Panc1 (cell line): Measurements from ENCODE around the gene KAT14. TPM values are rescaled to one million over a fixed set of nuclear protein-coding genes. Genes with fewer than 3 reads are reported as not detected.

Experiments
- ATAC-seq: fragments of 200-7000 bp; cut with Tn5 transposase; 2 replicates; pipeline ENCODE4 v1.9.1; 2020; ENCODE audit warnings: mild to moderate bottlenecking, moderate library complexity
- BruUV-seq: library from RNA; stranded (reverse); fragments of 400-500 nt; replicated peaks from 2 replicates; lab custom pipeline; 2021; lab: Mats Ljungman, UMichigan
- CTCF ChIA-PET: fragments of 300-600 bp; sonication (Branson Sonifier 250); formaldehyde crosslinking; loops from one replicate; lab custom pipeline; 2022; ENCODE audit warnings: antibody characterized with exemption; lab: Charles Lee
- POLR2A ChIA-PET: fragments of 300-600 bp; sonication (Branson Sonifier 250); formaldehyde crosslinking; loops from one replicate; lab custom pipeline; 2022; ENCODE audit warnings: antibody characterized with exemption; lab: Charles Lee
- DNase-seq: peaks from one replicate; pipeline ENCODE4 v3.0.0-alpha.2; 2010; ENCODE audit warnings: low read depth, low spot score
- H3K27ac ChIP-seq: 2 replicates; pipeline ENCODE4 v1.5.1; 2011; ENCODE audit warnings: mild to moderate bottlenecking, low read length, inconsistent platforms
- H3K27me3 ChIP-seq: fragments of 200-500 bp; sonication (Bioruptor generic); 2 replicates; pipeline ENCODE4 v1.6.0; 2014; ENCODE audit warnings: low read length, inconsistent platforms; ENCODE audit not compliant: control insufficient read depth, insufficient read depth
- H3K36me3 ChIP-seq: fragments of 200-500 bp; sonication (Bioruptor generic); 2 replicates; pipeline ENCODE4 v1.5.1; 2014; ENCODE audit warnings: inconsistent platforms, mild to moderate bottlenecking, low read length, moderate library complexity; ENCODE audit not compliant: control insufficient read depth, insufficient read depth
- H3K4me1 ChIP-seq: 2 replicates; pipeline ENCODE4 v1.5.1; 2011; ENCODE audit warnings: inconsistent platforms, mild to moderate bottlenecking, low read length, moderate library complexity; ENCODE audit not compliant: control insufficient read depth, insufficient read depth
- H3K4me3 ChIP-seq, 2 experiments: 2 replicates each; pipeline ENCODE4 v1.5.1; 2011 to 2012; ENCODE audit warnings: low read depth in 2 of 2, low read length in 2 of 2, mild to moderate bottlenecking in 2 of 2, inconsistent platforms in 1 of 2, moderate library complexity in 1 of 2
- H3K9me3 ChIP-seq: fragments of 200-500 bp; sonication (Bioruptor generic); 2 replicates; pipeline ENCODE4 v1.5.1; 2014; ENCODE audit warnings: low read depth, mild to moderate bottlenecking, inconsistent platforms, low read length, moderate library complexity; ENCODE audit not compliant: control insufficient read depth, insufficient read depth
- CTCF ChIP-seq: fragments of 450-650 bp; IDR thresholded peaks from 2 replicates; pipeline ENCODE4 v1.5.1; 2017; ENCODE audit warnings: mild to moderate bottlenecking
- POLR2AphosphoS5 ChIP-seq: IDR thresholded peaks from 2 replicates; pipeline ENCODE4 v1.6.1; 2012; ENCODE audit warnings: mild to moderate bottlenecking, low read depth, low read length, moderate library complexity
- REST ChIP-seq, 2 experiments: IDR thresholded peaks; 2 replicates each; pipeline ENCODE4 v1.6.1; 2011 to 2012; ENCODE audit warnings: low read depth in 2 of 2, control low read depth in 1 of 2, low read length in 1 of 2, mild to moderate bottlenecking in 1 of 2, moderate library complexity in 1 of 2; ENCODE audit not compliant: insufficient read depth in 1 of 2
- SIN3A ChIP-seq: IDR thresholded peaks from 2 replicates; pipeline ENCODE4 v1.6.1; 2012; ENCODE audit warnings: low read depth, mild to moderate bottlenecking, low read length, moderate library complexity, borderline replicate concordance; ENCODE audit not compliant: insufficient read depth
- TCF7L2 ChIP-seq: IDR thresholded peaks from 2 replicates; pipeline ENCODE4 v1.6.1; 2011; ENCODE audit warnings: mild to moderate bottlenecking, low read depth, low read length, inconsistent platforms
- in situ Hi-C: cut with HindIII; loops from 2 replicates; pipeline ENCODE4 v1.10.0; 2016; ENCODE audit warnings: low sequenced_read_pairs, low pct_unique_long_range_greater_than_20kb
- intact Hi-C: fragments of 100-400 bp; cut with micrococcal nuclease; formaldehyde crosslinking; loops from one replicate; pipeline ENCODE4 v1.10.0; 2022; ENCODE audit not compliant: unreplicated experiment
- total RNA-seq: library from RNA; stranded (reverse); gene quantifications from one replicate; pipeline ENCODE4 v1.2.1, GENCODE V29; 2021; ENCODE audit not compliant: unreplicated experiment

The KAT14 gene
- total RNA-seq, 1 experiment from 2014 or later: 12.7 TPM

- H3K27ac ChIP-seq: no peak overlapping the region
- ATAC-seq: no peak
- H3K36me3 ChIP-seq: peaks cover 6% of the 10 kb centered on the region; the same call in 1 of the 2 replicates
- DNase-seq: no peak
- ChIA-PET CTCF (no interaction called here), POLR2A (no interaction called here)
- H3K4me1 ChIP-seq: no peaks in the 10 kb centered on the region
- in situ Hi-C loops: no loop called here
- no peaks in the 10 kb centered on the region for H3K27me3 ChIP-seq
- H3K9me3 ChIP-seq: no peaks in the 10 kb centered on the region
- intact Hi-C loops: no loop called here
- no peak overlapping the region for H3K4me3 ChIP-seq
- no TSS peak for BruUV-seq
- TF ChIP-seq TCF7L2 (no peak), POLR2AphosphoS5 (no peak), SIN3A (no peak), CTCF (no peak), REST (IDR thresholded peaks at IDR 0.05; ENCODE audit: insufficient read depth in 1 of 2, low read depth in 2 of 2, low read length in 1 of 2) (no peak)
These were observed 7.0 kb downstream of the KAT14 start for GRCh38 chr20:18144541-18145099.

GRCh38 chr20:18154342-18154741 is 16.7 kb downstream of the KAT14 start:
- POLR2A ChIA-PET: interaction anchor here (0.5 kb wide), 1 partner anchor 13 kb away, joined by 8 read pairs; no protein-coding TSS in a partner anchor
- TF ChIP-seq REST (IDR thresholded peaks at IDR 0.05; ENCODE audit: insufficient read depth in 1 of 2, low read depth in 2 of 2, low read length in 1 of 2) (no peak), SIN3A (no peak), TCF7L2 (no peak), POLR2AphosphoS5 (no peak), CTCF (no peak)
- CTCF ChIA-PET: no interaction called here
- in situ Hi-C loops: no loop called here
- intact Hi-C loops: no loop called here
- Histone ChIP-seq H3K4me1 (no peaks in the 10 kb centered on the region), H3K27me3 (no peaks in the 10 kb centered on the region), H3K36me3 (0 out of 2 replicates have a peak, but pooled peaks cover 2% of the 10 kb centered on the region), H3K27ac (no peak overlapping the region), H3K4me3 (no peak overlapping the region), H3K9me3 (no peaks in the 10 kb centered on the region)
- ATAC-seq (no peak), DNase-seq (no peak)
- BruUV-seq: no TSS peak
